CD4-positive, alpha-beta T cell treated with Interleukin-1 beta for 1 hour (primary cell): ENCODE data around the gene RASGEF1C.
A peak's percentile ranks its signal among the peaks of the same experiment; 100 is the strongest.
"Not testable (repeated sequence)": the region's sequence is repeated elsewhere in the genome, so short reads cannot be mapped to it uniquely, and the experiment has no call there.

Source experiments
- DNase-seq, 2 donors: peaks; one replicate each; pipeline ENCODE4 v3.0.0-alpha.2; 2020 to 2022

The RASGEF1C gene

DNA sequence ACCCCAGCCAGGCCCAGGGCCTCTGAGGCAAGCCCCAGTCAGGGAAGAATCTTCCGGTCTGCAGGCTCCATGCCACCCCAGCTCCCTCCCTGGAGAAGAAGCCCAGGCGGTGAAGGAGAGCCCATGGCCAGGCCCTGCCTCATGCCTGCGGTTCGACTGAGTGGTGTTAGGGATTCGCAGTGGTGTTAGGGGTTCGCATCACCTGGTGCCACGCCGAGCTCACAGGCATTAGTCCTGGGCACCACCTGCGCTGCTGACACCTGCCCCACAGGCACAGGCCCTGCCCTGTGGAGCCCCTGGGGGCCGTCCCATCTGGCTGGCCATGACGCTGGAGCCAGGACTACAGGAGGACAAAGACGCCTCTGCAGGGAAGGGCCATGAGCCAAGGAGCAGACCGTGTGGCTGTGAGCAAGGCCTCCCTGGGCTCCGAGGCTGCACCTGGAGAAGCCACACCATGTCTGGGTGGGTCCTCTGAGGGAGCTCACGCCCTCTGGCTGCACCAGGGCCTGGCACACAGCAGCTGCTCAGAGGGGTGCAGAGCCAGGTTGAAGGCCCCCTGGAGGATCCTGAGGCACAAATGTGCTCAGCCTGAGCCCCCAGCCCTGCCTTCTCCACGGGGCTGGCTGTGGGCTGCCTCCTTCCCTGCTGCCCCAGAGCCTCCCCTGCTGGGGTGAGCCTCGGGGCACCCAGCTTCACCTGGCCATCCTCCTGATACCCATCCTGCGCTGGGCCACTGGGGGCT is 109.8 kb downstream of the RASGEF1C start:
- DNase-seq, result no peak

DNA sequence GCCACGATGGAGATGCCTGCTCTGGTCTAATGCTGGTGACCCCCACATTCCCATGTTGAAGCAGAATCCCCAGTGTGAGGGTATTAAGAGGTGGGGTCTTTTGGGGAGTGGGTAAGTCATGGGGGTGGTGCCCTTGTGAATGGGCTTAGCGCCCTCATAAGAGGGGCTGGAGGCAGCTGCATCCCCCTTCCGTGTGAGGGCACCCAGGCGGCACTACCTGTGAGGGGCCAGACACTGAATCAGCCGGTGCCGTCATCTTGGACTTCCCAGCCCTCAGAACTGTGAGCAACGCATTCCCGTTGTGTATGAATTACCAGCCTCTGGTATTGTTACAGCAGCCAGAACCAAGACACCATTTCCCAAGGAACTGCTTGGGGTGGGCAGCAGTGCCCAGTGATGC is 110.5 kb downstream of the RASGEF1C start:
- DNase-seq, result no peak

- DNase-seq, result no peak
Measured at GRCh38 chr5:180097926-180098325, 111.1 kb downstream of the RASGEF1C start.

GRCh38 chr5:180097163-180097894 is 111.7 kb downstream of the RASGEF1C start:
- DNase-seq, result no peak

- no peak for DNase-seq
Measured at GRCh38 chr5:180096616-180097015, 112.4 kb downstream of the RASGEF1C start.

- no peak for DNase-seq
Measured at GRCh38 chr5:180095545-180095944, 113.5 kb downstream of the RASGEF1C start.

DNA sequence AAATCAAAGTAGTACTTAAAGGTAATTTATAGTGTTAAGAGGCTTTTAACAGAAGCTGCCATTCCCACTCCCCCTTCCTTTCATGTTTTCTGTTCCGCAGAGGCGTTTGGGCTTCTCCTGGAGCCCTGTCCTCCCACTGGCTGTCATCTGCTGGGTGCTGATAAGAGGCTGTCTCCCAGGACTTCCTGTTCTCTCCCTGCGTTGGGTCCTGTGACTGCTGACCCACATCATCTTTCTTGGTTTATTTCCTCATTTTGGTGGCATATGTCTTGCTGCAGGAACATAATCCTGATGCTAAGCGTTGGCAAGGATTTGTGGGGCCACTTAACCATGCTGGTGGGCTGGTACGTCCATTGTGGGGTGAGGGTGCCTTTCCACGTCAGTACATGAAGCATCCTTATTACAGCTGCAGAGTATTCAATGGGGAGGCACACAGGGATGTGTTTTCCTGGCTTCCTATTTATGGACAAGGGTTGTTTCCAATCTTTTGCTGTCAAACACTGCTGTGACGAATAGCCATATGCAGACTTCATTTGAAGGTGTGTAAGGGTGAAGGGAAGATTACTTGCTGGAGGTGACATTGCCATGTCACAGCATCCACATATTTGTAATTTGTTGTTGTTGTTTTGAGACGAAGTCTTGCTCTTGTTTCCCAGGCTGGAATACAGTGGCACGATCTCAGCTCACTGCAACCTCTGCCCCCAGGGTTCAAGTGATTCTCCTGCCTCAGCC is 115.2 kb downstream of the RASGEF1C start:
- peak in 1 of 2 donors; percentile 37 for DNase-seq

DNA sequence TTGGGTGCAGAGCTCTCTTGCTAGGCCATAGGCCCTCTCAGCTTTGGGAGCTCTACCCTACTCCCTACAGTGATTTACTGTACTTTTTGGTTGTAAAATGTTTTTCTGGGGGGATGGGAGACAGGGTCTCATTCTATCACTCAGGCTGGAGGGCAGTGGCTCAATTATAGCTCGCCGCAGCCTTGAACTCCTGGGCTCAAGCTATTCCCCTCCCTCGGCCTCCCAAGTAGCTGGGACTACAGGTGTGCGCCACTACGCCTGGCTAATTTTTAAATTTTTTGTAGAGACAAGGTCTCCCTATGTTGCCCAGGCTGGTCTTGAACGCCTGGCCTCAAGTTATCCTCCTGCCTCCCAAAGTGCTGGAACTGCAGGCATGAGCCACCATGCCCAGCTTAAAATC is 115.8 kb downstream of the RASGEF1C start:
- no peak for DNase-seq

DNA sequence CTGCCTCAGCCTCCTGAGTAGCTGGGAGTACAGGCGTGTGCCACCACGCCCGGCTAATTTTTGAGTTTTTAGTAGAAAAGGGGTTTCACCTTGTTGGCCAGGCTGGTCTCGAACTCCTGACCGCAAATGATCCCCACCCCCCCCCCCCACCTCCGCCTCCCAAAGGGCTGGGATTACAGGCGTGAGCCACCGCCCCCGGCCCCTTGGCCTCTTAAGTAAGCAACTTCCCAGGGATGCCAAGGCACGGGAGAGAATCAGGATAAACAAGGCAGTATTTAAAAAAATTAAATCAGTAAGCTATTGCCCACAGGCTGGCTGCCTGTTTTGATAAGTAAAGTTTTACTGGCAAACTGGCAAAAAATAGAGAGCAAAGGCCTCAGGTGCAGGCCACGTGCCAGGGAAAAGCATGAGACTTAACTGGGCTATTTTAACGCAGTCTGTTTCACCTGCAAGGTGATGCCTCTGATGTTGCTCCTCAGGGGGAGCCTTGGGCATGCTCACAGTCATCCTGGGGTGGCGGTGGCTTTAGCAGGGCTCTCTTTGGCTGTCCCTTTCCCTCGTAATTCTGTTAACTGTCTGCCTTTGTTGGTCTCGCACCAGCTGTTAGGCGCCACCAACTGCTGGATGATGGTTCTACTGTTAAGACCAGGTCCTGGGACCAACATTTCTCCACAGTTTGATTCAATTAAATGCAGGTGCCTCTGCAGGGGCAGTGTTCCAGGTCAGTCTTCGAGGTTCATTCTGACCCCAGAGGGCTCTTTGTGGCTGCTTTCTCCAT is 118.1 kb downstream of the RASGEF1C start:
- no peak for DNase-seq

DNA sequence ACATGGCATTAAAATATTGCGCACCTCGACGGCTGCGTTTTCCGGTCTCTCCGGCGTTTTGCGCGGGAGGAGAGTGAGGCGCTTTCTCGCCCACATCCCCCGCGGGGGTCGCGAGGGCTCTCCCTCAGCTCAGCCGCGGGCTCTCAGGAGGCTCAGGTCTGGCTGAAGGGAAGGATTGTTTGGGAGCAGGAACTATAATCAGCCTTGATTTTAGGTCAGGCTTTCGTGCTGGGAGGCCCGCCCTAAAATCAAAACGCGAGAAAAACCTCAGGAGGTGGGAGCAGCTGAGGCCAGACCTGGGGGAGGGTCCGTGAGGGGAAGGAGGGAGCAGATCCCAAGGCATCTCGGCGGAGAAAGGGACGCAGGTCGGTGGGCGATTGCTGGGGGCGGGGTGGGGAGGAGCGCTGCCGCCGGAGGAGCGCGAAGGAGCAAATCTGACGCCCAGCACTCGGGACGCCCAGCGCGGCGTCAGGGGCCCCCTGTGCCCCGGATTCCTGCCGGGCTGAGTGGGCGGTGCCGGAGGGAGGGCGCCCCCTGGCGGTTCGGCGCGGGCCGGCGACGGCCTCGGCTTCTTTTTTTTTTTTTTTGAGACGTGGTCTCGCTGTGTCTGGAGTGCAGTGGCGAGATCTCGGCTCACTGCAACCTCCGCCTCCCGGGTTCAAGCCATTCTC is 118.8 kb downstream of the RASGEF1C start:
- peak; percentile 76 to 81 for DNase-seq

- not testable (repeated sequence) for DNase-seq
Measured at GRCh38 chr5:180089628-180090027, 119.4 kb downstream of the RASGEF1C start.

DNA sequence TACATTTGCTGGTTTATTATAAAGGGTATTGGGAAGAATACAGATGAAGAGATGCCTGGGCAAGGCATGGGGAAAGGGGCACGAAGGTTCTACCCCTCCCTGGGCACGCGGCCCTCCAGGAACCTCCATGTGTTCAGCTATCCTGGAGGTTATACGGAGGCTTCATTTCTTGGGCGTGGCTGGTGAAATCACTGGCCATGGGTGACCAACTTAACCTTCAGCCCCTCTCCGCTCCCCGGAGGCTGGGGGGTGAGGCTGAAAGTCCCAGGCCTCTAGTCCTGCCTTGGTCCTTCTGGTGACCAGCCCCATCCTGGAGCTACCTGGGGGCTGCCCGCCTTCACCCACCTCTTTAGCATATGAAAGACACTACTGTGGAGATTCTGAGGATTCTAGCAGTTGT is 120.5 kb downstream of the RASGEF1C start:
- DNase-seq, result no peak

DNA sequence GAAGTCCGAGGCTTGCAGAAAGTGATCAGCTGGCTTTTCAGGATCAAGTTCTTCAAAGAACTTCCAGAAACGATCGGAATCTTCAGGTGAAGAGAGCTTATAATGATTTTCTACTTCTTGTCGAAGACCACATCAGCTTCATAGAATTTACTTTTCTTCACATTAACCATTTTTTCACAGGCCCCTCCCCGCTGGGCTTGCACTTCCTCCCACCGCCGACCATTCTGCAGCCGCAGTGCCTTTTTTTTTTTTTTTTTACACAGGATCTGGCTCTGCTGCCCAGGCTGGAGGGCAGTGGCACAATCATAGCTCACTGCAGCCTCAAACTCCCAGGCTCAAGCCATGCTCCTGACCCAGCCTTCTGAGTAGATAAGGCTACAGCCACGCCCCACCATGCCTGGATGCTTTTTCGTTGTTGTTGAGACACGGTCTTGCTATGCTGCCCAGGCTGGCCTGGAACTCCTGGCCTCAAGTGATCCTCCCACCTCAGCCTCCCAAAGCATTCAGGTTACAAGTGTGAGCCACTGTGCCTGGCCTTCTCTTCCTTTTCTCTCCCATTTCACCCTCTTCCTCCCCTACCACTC is 122.1 kb downstream of the RASGEF1C start:
- no peak for DNase-seq

GRCh38 chr5:180085837-180086236 is 123.2 kb downstream of the RASGEF1C start:
- peak; percentile 28 to 46 for DNase-seq

DNA sequence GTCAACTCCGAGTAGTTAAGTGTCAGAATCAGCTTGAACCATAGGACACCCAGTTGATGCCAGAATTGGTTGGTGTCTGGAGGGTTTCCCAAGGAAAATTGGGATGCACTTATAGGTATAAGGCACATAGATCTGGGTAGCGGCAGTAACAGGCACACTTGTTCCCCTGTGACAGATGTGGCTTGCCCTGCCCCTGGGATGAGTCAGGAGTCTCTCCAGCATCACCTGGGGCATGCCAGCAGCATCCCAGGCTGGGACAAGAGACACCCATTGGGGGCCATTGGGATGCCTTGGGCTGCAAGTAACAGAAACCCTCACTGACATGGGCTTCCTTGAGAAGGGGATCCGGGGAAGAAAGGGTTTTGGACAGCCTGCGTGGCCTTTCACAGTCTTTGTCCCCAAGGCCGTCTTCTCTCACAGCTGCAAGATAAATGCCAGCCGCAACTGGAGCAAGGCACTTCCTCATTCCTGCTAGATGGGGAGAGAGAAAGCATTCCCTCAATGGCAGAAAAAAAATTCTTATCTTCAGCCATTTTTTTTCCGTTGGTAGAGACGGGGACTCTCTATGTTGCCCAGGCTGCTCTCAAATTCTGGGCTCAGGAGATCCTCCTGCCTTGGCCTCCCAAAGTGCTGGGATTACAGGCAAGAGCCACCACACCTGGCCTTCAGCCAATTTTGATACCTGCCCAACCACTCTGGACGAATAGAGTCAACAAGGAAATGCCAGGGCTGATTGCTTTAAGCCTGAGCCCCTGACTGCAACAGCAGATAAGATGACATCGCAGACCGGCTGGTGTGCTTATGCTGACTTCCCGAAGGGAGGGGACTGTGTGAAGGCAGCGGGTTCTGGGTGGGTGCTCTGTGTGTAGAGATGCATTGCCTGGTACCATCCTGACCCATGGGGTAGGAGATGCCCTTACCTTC is 124.1 kb downstream of the RASGEF1C start:
- no peak for DNase-seq

GRCh38 chr5:180083529-180084060 is 125.4 kb downstream of the RASGEF1C start:
- DNase-seq, result no peak

- no peak for DNase-seq
Measured at GRCh38 chr5:180082633-180083420, 126.2 kb downstream of the RASGEF1C start.

- no peak for DNase-seq
Measured at GRCh38 chr5:180081481-180081880, 127.5 kb downstream of the RASGEF1C start.

- DNase-seq, result peak; percentile 51 to 52
Measured at GRCh38 chr5:180080486-180081280, 128.3 kb downstream of the RASGEF1C start.
